Mucosa of rectum (tissue), 2 donors: ENCODE measurements around the gene PEDS1.
"Not testable (repeated sequence)": the region's sequence is repeated elsewhere in the genome, so short reads cannot be mapped to it uniquely, and the experiment has no call there.

ENCODE experiments used
- H3K27ac ChIP-seq, 2 donors: one replicate each; pipeline ENCODE4 v1.7.0; 2013; ENCODE audit warnings: inconsistent platforms in 2 of 2, low read depth in 2 of 2, low read length in 2 of 2
- H3K27me3 ChIP-seq, 2 donors: one replicate each; pipeline ENCODE4 v1.7.0; 2013; ENCODE audit warnings: low read length in 2 of 2; ENCODE audit not compliant: control insufficient read depth in 2 of 2, insufficient read depth in 2 of 2
- H3K36me3 ChIP-seq, 2 donors: one replicate each; pipeline ENCODE4 v1.7.0; 2013; ENCODE audit warnings: low read length in 2 of 2; ENCODE audit not compliant: control insufficient read depth in 2 of 2, insufficient read depth in 2 of 2
- H3K4me1 ChIP-seq, 2 donors: one replicate each; pipeline ENCODE4 v1.7.0; 2013; ENCODE audit warnings: low read length in 2 of 2, mild to moderate bottlenecking in 1 of 2; ENCODE audit not compliant: control insufficient read depth in 2 of 2, insufficient read depth in 2 of 2
- H3K4me3 ChIP-seq, 2 donors: one replicate each; pipeline ENCODE4 v1.7.0; 2013; ENCODE audit warnings: low read length in 2 of 2
- H3K9ac ChIP-seq, 2 donors: one replicate each; pipeline ENCODE4 v1.7.0; 2013; ENCODE audit warnings: low read length in 2 of 2, low read depth in 1 of 2, mild to moderate bottlenecking in 1 of 2
- H3K9me3 ChIP-seq, 2 donors: one replicate each; pipeline ENCODE4 v1.7.0; 2013; ENCODE audit warnings: low read length in 2 of 2; ENCODE audit not compliant: control insufficient read depth in 2 of 2
- donor health status: healthy.
- donor health status: Normal muscosa, but diverticular disease.

PEDS1 gene

DNA sequence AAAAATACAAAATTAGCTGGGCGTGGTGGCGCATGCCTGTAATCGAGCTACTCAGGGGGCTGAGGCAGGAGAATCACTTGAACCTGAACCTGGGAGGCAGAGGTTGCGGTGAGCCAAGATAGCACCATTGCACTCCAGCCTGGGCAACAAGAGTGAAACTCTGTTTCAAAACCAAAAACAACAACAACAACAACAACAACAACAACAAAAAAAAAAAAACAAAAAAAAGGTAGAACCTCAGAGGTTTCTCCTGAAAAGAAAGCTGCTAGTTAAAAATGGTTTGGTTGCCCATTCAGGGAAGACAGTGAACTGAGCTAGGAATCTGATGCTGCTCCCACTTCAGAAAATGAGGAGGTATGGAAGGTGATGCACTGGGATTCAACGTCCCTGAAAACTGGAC, 46.9 kb downstream of the PEDS1 start:
- not testable (repeated sequence) for H3K4me3 ChIP-seq, H3K9ac ChIP-seq, H3K27me3 ChIP-seq, H3K27ac ChIP-seq, H3K36me3 ChIP-seq, H3K9me3 ChIP-seq
- H3K4me1 ChIP-seq, result peaks cover 36% of the 10 kb centered on the region in 2 donors
